ENCODE measurements around the gene UGDH.

The UGDH gene

DNA sequence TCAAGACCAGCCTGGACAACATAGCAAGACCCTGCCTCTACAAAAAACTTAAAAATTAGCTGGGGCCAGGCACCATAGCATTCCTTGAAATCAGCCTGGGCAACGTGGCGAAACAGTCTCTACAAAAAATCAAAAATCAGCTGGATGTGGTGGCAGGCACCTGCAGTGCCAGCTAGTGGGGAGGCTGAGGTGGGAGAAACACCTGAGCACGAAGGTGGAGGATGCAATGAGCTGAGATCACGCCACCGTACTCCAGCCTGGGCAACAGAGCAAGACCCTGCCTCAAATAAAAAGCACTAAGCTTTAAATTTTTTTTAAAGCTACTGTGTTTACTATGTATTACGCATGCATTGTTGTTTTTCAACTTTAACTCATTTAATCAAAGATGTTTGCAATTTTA lies 71.8 kb downstream of the UGDH start:
- Histone ChIP-seq H4K20me1 (ENCODE audit: insufficient read depth, low read length) (peaks cover 7% of the 10 kb centered on the region; the same call in 1 of the 2 replicates), H3K36me3 (ENCODE audit: insufficient read depth, low read length) (peaks cover 79% of the 10 kb centered on the region), H3K4me3 (ENCODE audit: low read depth, low read length, poor library complexity, severe bottlenecking) (no peak overlapping the region), H3K4me2 (ENCODE audit: low read length) (no peak overlapping the region), H3K9ac (ENCODE audit: low read length) (no peak overlapping the region), H3F3A (ENCODE audit: insufficient read depth, low read length) (peaks cover 18% of the 10 kb centered on the region; the same call in 1 of the 2 replicates), H3K9me2 (ENCODE audit: low read depth, low read length) (no peaks in the 10 kb centered on the region), H3K4me1 (ENCODE audit: insufficient read depth, low read length, severe bottlenecking) (peaks cover 30% of the 10 kb centered on the region), H3K27me3 (ENCODE audit: insufficient read depth, low read length) (no peaks in the 10 kb centered on the region), H2AFZ (ENCODE audit: low read length) (no peak overlapping the region), H3K79me2 (ENCODE audit: insufficient read depth, low read length) (peaks cover 22% of the 10 kb centered on the region), H3K9me3 (ENCODE audit: low read length) (no peaks in the 10 kb centered on the region), H3K27ac (ENCODE audit: low read depth, low read length, poor library complexity, severe bottlenecking) (no peak overlapping the region)
- TF ChIP-seq, protein P1, sequence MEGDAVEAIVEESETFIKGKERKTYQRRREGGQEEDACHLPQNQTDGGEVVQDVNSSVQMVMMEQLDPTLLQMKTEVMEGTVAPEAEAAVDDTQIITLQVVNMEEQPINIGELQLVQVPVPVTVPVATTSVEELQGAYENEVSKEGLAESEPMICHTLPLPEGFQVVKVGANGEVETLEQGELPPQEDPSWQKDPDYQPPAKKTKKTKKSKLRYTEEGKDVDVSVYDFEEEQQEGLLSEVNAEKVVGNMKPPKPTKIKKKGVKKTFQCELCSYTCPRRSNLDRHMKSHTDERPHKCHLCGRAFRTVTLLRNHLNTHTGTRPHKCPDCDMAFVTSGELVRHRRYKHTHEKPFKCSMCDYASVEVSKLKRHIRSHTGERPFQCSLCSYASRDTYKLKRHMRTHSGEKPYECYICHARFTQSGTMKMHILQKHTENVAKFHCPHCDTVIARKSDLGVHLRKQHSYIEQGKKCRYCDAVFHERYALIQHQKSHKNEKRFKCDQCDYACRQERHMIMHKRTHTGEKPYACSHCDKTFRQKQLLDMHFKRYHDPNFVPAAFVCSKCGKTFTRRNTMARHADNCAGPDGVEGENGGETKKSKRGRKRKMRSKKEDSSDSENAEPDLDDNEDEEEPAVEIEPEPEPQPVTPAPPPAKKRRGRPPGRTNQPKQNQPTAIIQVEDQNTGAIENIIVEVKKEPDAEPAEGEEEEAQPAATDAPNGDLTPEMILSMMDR (IDR thresholded peaks at IDR 0.05; ENCODE audit: low read length), result no peak
- TF ChIP-seq EZH2 (IDR thresholded peaks at IDR 0.05; ENCODE audit: borderline replicate concordance, low read length), result no peak

DNA sequence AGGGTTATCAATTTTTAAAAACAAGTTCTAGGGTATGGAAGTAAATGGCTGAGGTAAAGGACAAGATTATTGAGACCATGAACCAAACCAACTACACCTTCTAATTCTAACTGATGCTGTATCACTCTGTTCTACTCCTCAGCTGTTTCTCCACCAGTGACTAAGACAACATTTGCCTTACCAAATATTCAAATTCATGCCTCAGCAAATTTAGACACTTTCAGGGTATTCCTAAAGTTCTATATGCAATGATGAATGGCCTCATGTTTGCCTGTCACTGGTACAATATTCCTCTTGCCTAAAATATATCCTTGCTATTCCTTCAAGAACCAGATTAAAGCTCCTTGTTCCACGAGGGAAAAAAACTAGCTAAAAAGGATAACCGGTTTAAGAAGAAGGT lies 73.5 kb downstream of the UGDH start:
- Histone ChIP-seq H3K79me2 (ENCODE audit: insufficient read depth, low read length) (peaks cover 22% of the 10 kb centered on the region), H3K4me1 (ENCODE audit: insufficient read depth, low read length, severe bottlenecking) (peaks cover 25% of the 10 kb centered on the region), H3K27ac (ENCODE audit: low read depth, low read length, poor library complexity, severe bottlenecking) (no peak overlapping the region), H3K4me2 (ENCODE audit: low read length) (no peak overlapping the region), H3K27me3 (ENCODE audit: insufficient read depth, low read length) (no peaks in the 10 kb centered on the region), H2AFZ (ENCODE audit: low read length) (no peak overlapping the region), H3K9me3 (ENCODE audit: low read length) (no peaks in the 10 kb centered on the region), H4K20me1 (ENCODE audit: insufficient read depth, low read length) (peaks cover 7% of the 10 kb centered on the region; the same call in 1 of the 2 replicates), H3F3A (ENCODE audit: insufficient read depth, low read length) (peaks cover 20% of the 10 kb centered on the region; the same call in 1 of the 2 replicates), H3K9ac (ENCODE audit: low read length) (no peak overlapping the region), H3K9me2 (ENCODE audit: low read depth, low read length) (no peaks in the 10 kb centered on the region), H3K4me3 (ENCODE audit: low read depth, low read length, poor library complexity, severe bottlenecking) (no peak overlapping the region), H3K36me3 (ENCODE audit: insufficient read depth, low read length) (peaks cover 87% of the 10 kb centered on the region)
- TF ChIP-seq, protein P1 (IDR thresholded peaks at IDR 0.05; ENCODE audit: low read length), result no peak
- no peak for TF ChIP-seq EZH2 (IDR thresholded peaks at IDR 0.05; ENCODE audit: borderline replicate concordance, low read length)

DNA sequence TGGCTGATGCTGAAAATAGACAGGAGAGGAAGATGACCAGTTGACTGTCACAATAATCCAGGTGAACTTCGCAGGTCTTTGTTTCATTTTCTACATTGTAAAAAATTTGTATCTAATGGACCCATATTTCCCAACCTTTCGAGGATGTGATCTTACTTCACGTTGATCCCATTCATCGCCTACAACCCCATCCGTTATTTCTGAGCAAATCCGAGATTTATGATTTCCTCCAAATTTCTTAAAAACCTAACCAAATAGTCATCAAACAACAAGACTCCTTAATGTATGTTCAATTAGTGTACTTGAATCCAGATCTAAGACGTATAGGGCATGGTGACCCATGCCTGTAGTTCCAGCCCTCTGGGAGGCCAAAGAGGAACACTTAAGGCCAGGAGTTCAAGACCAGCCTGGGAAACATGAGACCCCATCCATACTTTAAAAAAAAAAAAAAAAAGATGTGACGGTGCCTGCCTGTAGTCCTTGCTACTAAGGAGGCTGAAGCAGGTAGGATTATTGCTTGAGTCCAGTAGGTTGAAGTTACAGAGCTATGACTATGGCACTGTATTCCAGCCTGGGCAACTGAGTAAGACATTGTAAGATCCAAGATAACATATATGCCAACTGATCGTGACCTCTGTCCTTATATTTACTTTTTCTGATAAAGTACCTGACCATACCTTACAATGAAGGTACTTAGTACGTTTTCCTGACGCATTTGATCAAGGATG lies 74.2 kb downstream of the UGDH start:
- Histone ChIP-seq H3K4me2 (ENCODE audit: low read length) (no peak overlapping the region), H3K36me3 (ENCODE audit: insufficient read depth, low read length) (peaks cover 83% of the 10 kb centered on the region), H3F3A (ENCODE audit: insufficient read depth, low read length) (peaks cover 20% of the 10 kb centered on the region; the same call in 1 of the 2 replicates), H3K9me3 (ENCODE audit: low read length) (no peaks in the 10 kb centered on the region), H3K4me1 (ENCODE audit: insufficient read depth, low read length, severe bottlenecking) (peaks cover 31% of the 10 kb centered on the region), H3K79me2 (ENCODE audit: insufficient read depth, low read length) (peaks cover 16% of the 10 kb centered on the region), H2AFZ (ENCODE audit: low read length) (no peak overlapping the region), H3K4me3 (ENCODE audit: low read depth, low read length, poor library complexity, severe bottlenecking) (no peak overlapping the region), H3K9ac (ENCODE audit: low read length) (no peak overlapping the region), H3K27ac (ENCODE audit: low read depth, low read length, poor library complexity, severe bottlenecking) (no peak overlapping the region), H4K20me1 (ENCODE audit: insufficient read depth, low read length) (peaks cover 7% of the 10 kb centered on the region; the same call in 1 of the 2 replicates), H3K9me2 (ENCODE audit: low read depth, low read length) (no peaks in the 10 kb centered on the region), H3K27me3 (ENCODE audit: insufficient read depth, low read length) (no peaks in the 10 kb centered on the region)
- no peak for TF ChIP-seq EZH2 (IDR thresholded peaks at IDR 0.05; ENCODE audit: borderline replicate concordance, low read length)
- TF ChIP-seq, protein P1 (IDR thresholded peaks at IDR 0.05; ENCODE audit: low read length), result no peak

Measured in OCI-LY1 (cell line).